ENCODE measurements around the gene C3orf22.
A peak's percentile ranks its signal among the peaks of the same experiment; 100 is the strongest.

The C3orf22 gene

DNA sequence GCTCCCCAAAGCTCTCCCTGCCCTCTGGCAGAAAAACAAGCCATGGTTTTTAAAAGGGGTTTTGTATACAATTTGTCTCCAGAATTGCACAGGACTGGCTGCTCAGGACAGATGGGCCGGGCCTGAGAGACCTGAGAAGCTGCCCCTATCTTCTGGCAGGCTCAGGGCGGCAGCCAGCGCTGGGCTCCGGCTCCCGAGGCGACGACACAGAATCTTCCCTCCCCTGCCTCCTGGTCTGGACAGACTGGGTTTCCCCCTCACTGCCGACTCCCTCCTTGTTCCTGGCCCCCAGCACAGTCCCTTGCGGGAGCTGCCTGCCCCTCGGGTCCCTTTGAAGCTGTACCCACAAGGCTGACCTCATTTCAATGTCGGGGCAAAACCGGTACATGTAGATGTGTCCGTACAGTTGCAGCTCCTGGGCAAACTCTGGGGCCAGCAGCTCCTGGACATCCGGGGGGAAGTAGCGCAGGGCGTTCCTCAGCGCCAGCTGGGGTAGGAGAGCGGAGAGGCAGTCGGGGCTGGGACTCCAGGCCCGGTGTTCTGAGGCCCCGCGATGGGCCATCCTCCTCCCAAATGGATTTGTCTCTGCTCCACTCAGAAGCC is 48.3 kb downstream of the C3orf22 start:
- ChIA-PET CTCF (interaction anchor here (0.5 kb wide), 1 partner anchor 321 kb away, joined by 3 read pairs; no protein-coding TSS in a partner anchor), POLR2A (ENCODE audit: low non-redundant PET) (no interaction called here)
- peak overlapping the region; percentile 39 for H3K27ac ChIP-seq
- no peak for DNase-seq (ENCODE audit: low spot score)
- TF ChIP-seq, protein P1, sequence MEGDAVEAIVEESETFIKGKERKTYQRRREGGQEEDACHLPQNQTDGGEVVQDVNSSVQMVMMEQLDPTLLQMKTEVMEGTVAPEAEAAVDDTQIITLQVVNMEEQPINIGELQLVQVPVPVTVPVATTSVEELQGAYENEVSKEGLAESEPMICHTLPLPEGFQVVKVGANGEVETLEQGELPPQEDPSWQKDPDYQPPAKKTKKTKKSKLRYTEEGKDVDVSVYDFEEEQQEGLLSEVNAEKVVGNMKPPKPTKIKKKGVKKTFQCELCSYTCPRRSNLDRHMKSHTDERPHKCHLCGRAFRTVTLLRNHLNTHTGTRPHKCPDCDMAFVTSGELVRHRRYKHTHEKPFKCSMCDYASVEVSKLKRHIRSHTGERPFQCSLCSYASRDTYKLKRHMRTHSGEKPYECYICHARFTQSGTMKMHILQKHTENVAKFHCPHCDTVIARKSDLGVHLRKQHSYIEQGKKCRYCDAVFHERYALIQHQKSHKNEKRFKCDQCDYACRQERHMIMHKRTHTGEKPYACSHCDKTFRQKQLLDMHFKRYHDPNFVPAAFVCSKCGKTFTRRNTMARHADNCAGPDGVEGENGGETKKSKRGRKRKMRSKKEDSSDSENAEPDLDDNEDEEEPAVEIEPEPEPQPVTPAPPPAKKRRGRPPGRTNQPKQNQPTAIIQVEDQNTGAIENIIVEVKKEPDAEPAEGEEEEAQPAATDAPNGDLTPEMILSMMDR (conservative IDR thresholded peaks at IDR 0.05; ENCODE audit: low read depth) = no peak

DNA sequence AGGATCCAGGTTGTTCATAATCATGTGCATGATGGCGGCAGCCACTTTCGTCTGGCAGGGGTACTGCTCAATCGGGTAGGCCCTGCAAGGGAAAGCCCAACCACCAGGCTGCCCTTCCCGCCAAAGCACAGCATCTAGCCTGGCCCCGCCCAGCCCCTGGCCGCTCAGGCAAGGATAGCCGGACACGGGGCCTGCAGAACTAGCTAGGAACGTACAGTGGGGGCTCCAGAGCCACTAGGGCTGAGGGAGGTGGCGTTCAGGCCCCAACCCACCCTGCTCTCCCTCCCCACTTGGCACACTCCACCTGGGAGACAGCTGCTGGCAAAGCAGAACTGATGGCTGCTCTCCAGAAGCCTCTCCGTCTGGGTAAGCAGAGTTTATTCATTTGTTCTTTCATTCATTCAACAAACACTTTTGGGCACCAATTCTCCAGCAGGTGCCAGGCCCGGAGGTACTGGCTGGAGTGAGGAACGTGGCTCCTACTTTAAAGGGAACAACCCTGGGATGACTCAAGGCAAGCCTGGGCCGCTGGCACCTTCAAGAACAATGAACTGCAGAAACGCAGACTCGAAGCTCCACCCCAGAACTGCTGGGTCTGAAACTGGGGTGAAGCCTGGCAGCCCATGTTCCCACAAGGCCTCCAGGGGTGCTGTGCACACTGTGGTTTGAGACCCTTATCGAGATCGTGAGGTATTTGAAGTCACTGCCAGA is 49.0 kb downstream of the C3orf22 start:
- ChIA-PET CTCF (interaction anchor here (0.5 to 1.6 kb wide), 2 partner anchors 13 to 322 kb away, joined by 3 read pairs; no protein-coding TSS in a partner anchor), POLR2A (ENCODE audit: low non-redundant PET) (no interaction called here)
- TF ChIP-seq, protein P1 (conservative IDR thresholded peaks at IDR 0.05; ENCODE audit: low read depth) = no peak
- no peak for DNase-seq (ENCODE audit: low spot score)
- H3K27ac ChIP-seq = peak overlapping the region; percentile 39

DNA sequence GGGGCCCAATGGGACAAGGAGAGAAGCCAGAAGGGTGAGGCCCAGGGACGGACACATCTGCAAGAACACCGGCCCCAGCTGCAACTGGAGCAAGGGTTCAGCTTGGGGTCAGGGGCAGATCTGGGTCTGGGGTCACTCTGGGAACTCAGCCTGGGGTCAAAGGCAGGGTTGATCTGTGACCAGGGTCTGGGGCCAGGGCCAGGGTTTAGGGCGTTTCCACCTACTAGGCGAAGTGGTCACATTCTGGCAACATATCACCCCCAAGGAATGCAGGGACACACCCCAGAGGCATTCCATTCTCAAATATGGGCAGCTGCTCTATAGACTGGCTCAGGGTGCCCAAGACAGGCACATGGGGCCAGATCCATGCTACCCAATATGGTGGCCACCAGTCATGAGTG is 50.2 kb downstream of the C3orf22 start:
- CTCF ChIA-PET = interaction anchor here (0.6 to 1.6 kb wide), 3 partner anchors 14 to 965 kb away, joined by 3 to 4 read pairs (median 3); no protein-coding TSS in a partner anchor
- POLR2A ChIA-PET (ENCODE audit: low non-redundant PET) = no interaction called here
- no peak overlapping the region for H3K27ac ChIP-seq
- TF ChIP-seq, protein P1 (conservative IDR thresholded peaks at IDR 0.05; ENCODE audit: low read depth) = no peak
- DNase-seq (ENCODE audit: low spot score) = peak; percentile 73

DNA sequence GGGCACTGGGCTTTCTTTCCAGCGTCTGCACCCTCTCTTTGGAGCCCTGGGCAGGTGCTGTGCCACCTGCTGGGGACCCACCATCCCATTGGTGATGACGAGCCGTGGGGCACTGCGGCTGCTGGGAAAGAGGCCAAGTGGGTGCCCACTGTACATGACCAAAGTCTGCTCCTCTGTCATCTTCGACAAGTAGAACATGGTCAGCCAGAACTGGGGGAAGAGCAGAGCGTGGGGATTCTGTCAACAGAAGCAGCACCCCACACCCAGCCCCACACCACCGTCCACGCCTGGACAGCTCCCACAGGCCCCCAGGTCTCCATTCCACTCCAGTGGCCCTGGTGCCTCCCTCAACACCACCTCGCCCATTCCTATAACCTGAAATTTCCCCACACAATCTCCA is 50.8 kb downstream of the C3orf22 start:
- POLR2A ChIA-PET (ENCODE audit: low non-redundant PET) = no interaction called here
- TF ChIP-seq, protein P1 (conservative IDR thresholded peaks at IDR 0.05; ENCODE audit: low read depth) = no peak
- DNase-seq (ENCODE audit: low spot score) = no peak
- CTCF ChIA-PET = interaction anchor here (0.6 kb wide), 1 partner anchor 21 kb away, joined by 4 read pairs; no protein-coding TSS in a partner anchor
- no peak overlapping the region for H3K27ac ChIP-seq

- no peak for DNase-seq (ENCODE audit: low spot score)
- no peak overlapping the region for H3K27ac ChIP-seq
- ChIA-PET CTCF (interaction anchor here (0.9 kb wide), 1 partner anchor 19 kb away, joined by 5 read pairs; no protein-coding TSS in a partner anchor), POLR2A (ENCODE audit: low non-redundant PET) (no interaction called here)
- TF ChIP-seq, protein P1 (conservative IDR thresholded peaks at IDR 0.05; ENCODE audit: low read depth) = no peak
Measured at GRCh38 chr3:126503701-126504100, 55.0 kb downstream of the C3orf22 start.

GRCh38 chr3:126502656-126503055 is 56.1 kb downstream of the C3orf22 start:
- DNase-seq (ENCODE audit: low spot score) = no peak
- H3K27ac ChIP-seq = no peak overlapping the region
- ChIA-PET POLR2A (ENCODE audit: low non-redundant PET) (no interaction called here), CTCF (no interaction called here)
- TF ChIP-seq, protein P1 (conservative IDR thresholded peaks at IDR 0.05; ENCODE audit: low read depth) = no peak
